GM21360 (cell line): Measurements from ENCODE around the gene SSX3.
"Not testable (repeated sequence)": the region's sequence is repeated elsewhere in the genome, so short reads cannot be mapped to it uniquely, and the experiment has no call there.

Experiments used
- ATAC-seq: cut with Tn5 transposase; IDR thresholded peaks from one replicate; pipeline ENCODE4 v1.9.1; 2021; ENCODE audit warnings: mild to moderate bottlenecking, moderate library complexity; ENCODE audit not compliant: unreplicated experiment

SSX3 gene, protein sequence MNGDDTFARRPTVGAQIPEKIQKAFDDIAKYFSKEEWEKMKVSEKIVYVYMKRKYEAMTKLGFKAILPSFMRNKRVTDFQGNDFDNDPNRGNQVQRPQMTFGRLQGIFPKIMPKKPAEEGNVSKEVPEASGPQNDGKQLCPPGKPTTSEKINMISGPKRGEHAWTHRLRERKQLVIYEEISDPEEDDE

DNA sequence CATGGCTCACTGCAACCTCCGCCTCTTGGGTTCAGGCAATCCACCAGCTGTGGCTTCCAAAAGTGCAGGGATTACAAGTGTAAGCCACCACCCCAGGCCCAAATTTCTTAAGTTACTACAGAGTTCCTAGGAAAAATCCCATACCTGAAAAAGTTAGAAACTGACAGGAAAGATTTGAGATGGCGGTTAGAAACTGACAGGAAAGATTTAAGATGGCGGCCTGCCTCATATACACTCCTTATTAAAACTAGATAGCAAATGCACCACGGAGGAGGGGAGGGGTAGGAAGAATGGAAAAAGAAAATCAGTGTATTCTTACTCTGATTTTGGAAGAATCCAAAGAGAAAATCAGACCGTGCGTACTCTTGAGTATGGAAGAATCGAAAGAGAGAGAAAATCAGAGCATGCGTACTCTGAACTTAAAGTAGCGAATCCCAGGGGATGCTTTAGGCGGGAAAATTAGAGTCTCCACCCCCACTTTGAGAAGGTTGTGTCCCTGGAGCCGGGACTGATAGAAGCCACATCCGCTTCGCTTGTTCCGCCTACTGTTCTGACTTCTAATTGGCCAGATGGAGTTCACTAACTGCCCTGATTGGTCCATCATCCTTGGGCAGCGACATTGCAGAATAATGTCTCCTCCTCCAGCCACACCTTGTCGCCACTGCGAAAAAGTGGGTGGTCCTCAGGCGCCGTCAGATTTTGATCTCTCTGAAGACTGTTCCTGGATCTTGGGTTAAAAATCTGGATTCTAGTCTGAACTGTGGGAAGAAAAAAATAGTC, at the start of gene SSX3:
Gene SSX3, minus strand, starts transcription at position 389 of the 780 bp plus-strand sequence. CDS start 1,454 bp downstream, outside the sequence.
- ATAC-seq: not testable (repeated sequence)

- ATAC-seq: not testable (repeated sequence)
Observed at GRCh38 chrX:48397825-48398224, 41.3 kb upstream of the SSX3 start.

DNA sequence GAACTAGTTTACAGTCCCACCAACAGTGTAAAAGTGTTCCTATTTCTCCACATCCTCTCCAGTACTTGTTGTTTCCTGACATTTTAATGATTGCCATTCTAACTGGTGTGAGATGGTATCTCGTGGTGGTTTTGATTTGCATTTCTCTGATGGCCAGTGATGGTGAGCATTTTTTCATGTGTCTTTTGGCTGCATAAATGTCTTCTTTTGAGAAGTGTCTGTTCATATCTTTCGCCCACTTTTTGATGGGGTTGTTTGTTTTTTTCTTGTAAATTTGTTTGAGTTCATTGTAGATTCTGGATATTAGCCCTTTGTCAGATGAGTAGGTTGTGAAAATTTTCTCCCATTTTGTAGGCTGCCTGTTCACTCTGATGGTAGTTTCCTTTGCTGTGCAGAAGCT, 40.4 kb upstream of the SSX3 start:
- ATAC-seq: not testable (repeated sequence)

DNA sequence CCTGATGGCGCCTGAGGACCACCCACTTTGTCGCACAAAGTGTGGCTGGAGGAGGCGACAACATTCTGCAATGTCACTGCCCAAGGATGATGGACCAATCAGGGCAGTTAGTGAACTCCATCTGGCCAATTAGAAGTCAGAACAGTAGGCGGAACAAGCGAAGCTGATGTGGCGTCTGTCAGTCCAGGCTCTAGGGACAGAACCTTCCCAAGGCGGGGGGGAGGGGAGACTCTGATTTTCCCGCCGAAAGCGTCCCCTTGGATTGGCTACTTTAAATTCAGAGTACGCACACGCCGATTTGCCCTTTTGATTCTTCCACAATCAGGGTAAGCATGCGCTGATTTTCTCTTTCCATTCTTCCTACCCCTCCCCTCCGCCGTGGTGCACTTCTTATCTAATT, 26.7 kb upstream of the SSX3 start, which contains the start of gene SSX4:
Gene SSX4, plus strand, starts transcription at position 301 of the 400 bp plus-strand sequence. CDS start 515 bp downstream, outside the sequence.
- not testable (repeated sequence) for ATAC-seq

DNA sequence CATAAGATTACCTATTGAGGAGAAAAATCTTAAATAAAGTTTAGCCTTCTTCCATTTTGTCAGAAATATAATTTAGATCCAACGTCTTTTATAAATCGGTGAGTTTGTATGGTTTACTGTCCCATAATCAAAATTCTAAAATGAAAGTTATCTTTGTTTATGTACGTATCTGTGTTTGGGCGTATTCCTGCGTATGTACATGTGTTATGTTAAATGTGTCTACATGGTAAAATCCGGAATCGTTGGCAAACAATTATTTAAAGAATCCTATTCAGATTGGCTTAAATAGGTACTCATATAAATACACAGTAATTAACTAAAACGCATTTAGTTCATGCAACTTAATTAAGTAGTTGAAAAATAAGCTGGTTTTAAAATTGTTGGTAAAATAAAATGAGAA, 13.9 kb upstream of the SSX3 start:
- ATAC-seq: not testable (repeated sequence)

- not testable (repeated sequence) for ATAC-seq
Observed at GRCh38 chrX:48367717-48368408, 11.4 kb upstream of the SSX3 start.

- ATAC-seq: not testable (repeated sequence)
Observed at GRCh38 chrX:48359281-48359680, 2.8 kb upstream of the SSX3 start.

DNA sequence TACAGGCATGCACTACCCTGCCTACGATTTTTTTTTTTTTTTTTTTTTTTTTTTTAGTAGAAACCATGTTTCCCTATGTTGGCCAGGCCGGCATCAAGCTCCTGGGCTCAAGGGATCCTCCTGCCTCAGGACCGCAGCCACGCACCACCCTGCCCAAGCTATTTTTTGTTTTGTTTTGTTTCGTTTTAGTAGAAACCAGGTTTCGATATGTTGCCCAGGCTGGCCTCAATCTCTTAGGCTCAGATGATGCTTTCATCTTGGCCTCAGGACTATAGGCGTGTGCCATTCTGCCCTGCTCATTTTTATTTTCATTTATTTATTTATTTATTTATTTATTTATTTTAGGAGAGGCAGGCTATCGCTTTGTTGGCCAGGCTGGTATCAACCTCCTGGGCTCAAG, 1.2 kb upstream of the SSX3 start:
- no peak for ATAC-seq

GRCh38 chrX:48346059-48346458, 10.4 kb downstream of the SSX3 start:
- ATAC-seq: not testable (repeated sequence)

- ATAC-seq: not testable (repeated sequence)
Observed at GRCh38 chrX:48313996-48314395, 42.5 kb downstream of the SSX3 start.

- ATAC-seq: no peak
Observed at GRCh38 chrX:48306175-48306574, 50.3 kb downstream of the SSX3 start.
